GM21515 (cell line): ENCODE data around the gene FBXO39.
"Not testable (repeated sequence)": the region's sequence is repeated elsewhere in the genome, so short reads cannot be mapped to it uniquely, and the experiment has no call there.

Experiments
- ATAC-seq: cut with Tn5 transposase; IDR thresholded peaks from one replicate; pipeline ENCODE4 v1.9.1; 2021; ENCODE audit not compliant: unreplicated experiment

FBXO39 gene

GRCh38 chr17:6789146-6789545 lies 13.1 kb downstream of the FBXO39 start:
- no peak for ATAC-seq

- ATAC-seq: no peak
Measured at GRCh38 chr17:6793748-6794493, 17.9 kb downstream of the FBXO39 start.

GRCh38 chr17:6796017-6796886 lies 20.2 kb downstream of the FBXO39 start:
- no peak for ATAC-seq

GRCh38 chr17:6796887-6797490 lies 21.0 kb downstream of the FBXO39 start:
- no peak for ATAC-seq

GRCh38 chr17:6797718-6798351 lies 21.8 kb downstream of the FBXO39 start:
- no peak for ATAC-seq

GRCh38 chr17:6799738-6800137 lies 23.7 kb downstream of the FBXO39 start:
- no peak for ATAC-seq

GRCh38 chr17:6800422-6801027 lies 24.5 kb downstream of the FBXO39 start:
- no peak for ATAC-seq

GRCh38 chr17:6811510-6811909 lies 35.5 kb downstream of the FBXO39 start:
- no peak for ATAC-seq

- no peak for ATAC-seq
Measured at GRCh38 chr17:6812295-6812694, 36.3 kb downstream of the FBXO39 start.

- ATAC-seq: no peak
Measured at GRCh38 chr17:6815775-6816174, 39.8 kb downstream of the FBXO39 start.

GRCh38 chr17:6816368-6816767 lies 40.4 kb downstream of the FBXO39 start:
- ATAC-seq: not testable (repeated sequence)

- no peak for ATAC-seq
Measured at GRCh38 chr17:6818938-6819337, 42.9 kb downstream of the FBXO39 start.

GRCh38 chr17:6823011-6823442 lies 47.0 kb downstream of the FBXO39 start:
- no peak for ATAC-seq

- ATAC-seq: no peak
Measured at GRCh38 chr17:6830383-6830986, 54.5 kb downstream of the FBXO39 start.

GRCh38 chr17:6831661-6832263 lies 55.7 kb downstream of the FBXO39 start, which contains the start of gene TEKT1:
TEKT1 (minus strand) TSS chr17:6831729; CDS start chr17:6830376, 1,353 bp downstream.
- ATAC-seq: no peak
